Large intestine (tissue), 3 donors: Measurements from ENCODE around the gene ERMP1. TPM values are rescaled to one million over a fixed set of nuclear protein-coding genes. Genes with fewer than 3 reads are reported as not detected.

ENCODE experiments used
- DNase-seq, 2 donors: peaks; one replicate each; pipeline versions ENCODE4 v3.0.0 to v3.0.0-alpha.2; 2013
- H3K27ac ChIP-seq: one replicate; pipeline ENCODE4 v1.5.1; 2013; ENCODE audit warnings: low read length
- H3K27me3 ChIP-seq: 2 replicates; pipeline ENCODE4 v1.6.1; 2013; ENCODE audit warnings: low read length; ENCODE audit not compliant: control insufficient read depth, insufficient read depth
- H3K36me3 ChIP-seq: 2 replicates; pipeline ENCODE4 v1.6.1; 2013; ENCODE audit warnings: low read length; ENCODE audit not compliant: control insufficient read depth, insufficient read depth
- H3K4me1 ChIP-seq: one replicate; pipeline ENCODE4 v1.6.1; 2013; ENCODE audit warnings: low read length; ENCODE audit not compliant: control insufficient read depth, insufficient read depth
- H3K4me3 ChIP-seq: one replicate; pipeline ENCODE4 v1.5.1; 2013; ENCODE audit warnings: low read length
- H3K9me3 ChIP-seq: one replicate; pipeline ENCODE4 v1.6.1; 2013; ENCODE audit warnings: mild to moderate bottlenecking, low read depth, low read length, moderate library complexity; ENCODE audit not compliant: control insufficient read depth
- WGBS: methylation state at CpG from one replicate; pipeline ENCODE4 v1.1.5; 2013; ENCODE audit warnings: low lambda C conversion rate; ENCODE audit not compliant: insufficient coverage; 5-methylcytosine and 5-hydroxymethylcytosine counted together
- polyA plus RNA-seq: library from polyadenylated mRNA; unstranded; fragments of 120-200 nt; gene quantifications from one replicate; pipeline ENCODE4 v1.2.1, GENCODE V29; 2013

The ERMP1 gene
- polyA plus RNA-seq, 1 donor: 17.1 TPM

DNA sequence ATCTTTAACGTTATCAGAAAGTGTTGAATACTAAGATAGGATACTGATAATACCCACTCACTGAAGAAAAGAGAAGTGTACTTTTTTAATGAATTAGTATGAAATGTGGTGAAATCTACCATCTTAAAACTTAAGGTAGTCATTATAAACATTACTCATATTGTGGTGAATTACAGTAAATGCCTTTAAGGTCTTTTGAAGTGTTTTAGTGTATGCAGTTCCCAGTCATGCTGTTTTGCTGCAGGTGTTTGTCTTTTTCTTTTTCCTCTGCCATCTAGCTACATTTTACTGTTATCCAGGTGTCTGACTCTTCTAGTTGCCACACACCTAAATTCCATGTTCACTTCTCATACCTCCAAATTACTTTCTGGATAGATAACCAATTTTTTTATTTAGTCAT is 72.6 kb downstream of the ERMP1 start:
- no peak for DNase-seq
- no peak overlapping the region for H3K27ac ChIP-seq
- no peak overlapping the region for H3K4me3 ChIP-seq
- H3K27me3 ChIP-seq: no peaks in the 10 kb centered on the region
- H3K9me3 ChIP-seq: no peaks in the 10 kb centered on the region
- H3K36me3 ChIP-seq: peaks cover 53% of the 10 kb centered on the region
- WGBS: no CpG with 5 or more reads among the region's 1 CpG
- H3K4me1 ChIP-seq: no peaks in the 10 kb centered on the region

DNA sequence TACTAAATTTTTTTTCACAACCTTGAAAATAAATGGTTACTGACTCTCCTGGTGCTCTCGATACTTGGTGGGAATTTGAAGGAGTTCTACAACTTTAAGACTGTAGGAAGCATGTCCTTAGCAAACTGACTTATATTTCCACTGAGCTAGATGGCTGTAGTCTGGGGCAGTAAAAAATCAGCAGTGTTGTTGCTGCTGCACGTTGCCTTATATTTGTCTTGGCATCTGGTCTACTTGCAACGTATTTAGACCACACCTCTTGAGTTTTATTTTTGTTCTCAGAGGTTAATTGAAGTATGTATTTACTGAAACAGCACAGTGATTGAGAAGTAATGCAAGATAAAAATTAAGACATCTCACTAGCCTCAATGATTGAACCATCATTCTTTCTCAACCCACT is 76.3 kb downstream of the ERMP1 start:
- Histone ChIP-seq H3K27ac (no peak overlapping the region), H3K27me3 (no peaks in the 10 kb centered on the region), H3K9me3 (no peaks in the 10 kb centered on the region), H3K4me3 (no peak overlapping the region), H3K4me1 (no peaks in the 10 kb centered on the region), H3K36me3 (peaks cover 33% of the 10 kb centered on the region)
- no CpG with 5 or more reads among the region's 3 CpGs for WGBS
- DNase-seq: no peak

DNA sequence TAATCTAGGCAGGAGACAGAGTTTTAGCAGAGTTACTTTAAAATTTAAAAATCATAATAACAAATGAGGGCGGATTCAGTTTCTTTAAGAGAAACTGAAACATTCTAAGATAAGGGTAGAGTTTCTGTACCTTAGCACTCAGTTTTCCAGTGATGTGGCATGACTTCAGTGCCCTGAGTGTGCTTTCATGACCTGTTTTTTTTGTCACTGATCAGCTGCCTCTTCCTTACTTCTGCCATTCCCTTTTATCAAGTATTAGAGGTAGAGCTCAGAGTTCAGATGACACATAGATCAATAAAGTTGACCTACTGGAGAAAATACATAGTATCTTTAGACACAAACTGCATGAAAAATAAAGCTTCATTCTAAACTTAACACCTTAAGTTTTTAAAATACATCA is 82.3 kb downstream of the ERMP1 start:
- Histone ChIP-seq H3K36me3 (peaks cover 21% of the 10 kb centered on the region), H3K9me3 (no peaks in the 10 kb centered on the region), H3K4me1 (no peaks in the 10 kb centered on the region), H3K4me3 (no peak overlapping the region), H3K27ac (no peak overlapping the region), H3K27me3 (no peaks in the 10 kb centered on the region)
- WGBS: 60% methylated on average over 1 of the region's 1 CpG
- peak; percentile 15 to 34 for DNase-seq

DNA sequence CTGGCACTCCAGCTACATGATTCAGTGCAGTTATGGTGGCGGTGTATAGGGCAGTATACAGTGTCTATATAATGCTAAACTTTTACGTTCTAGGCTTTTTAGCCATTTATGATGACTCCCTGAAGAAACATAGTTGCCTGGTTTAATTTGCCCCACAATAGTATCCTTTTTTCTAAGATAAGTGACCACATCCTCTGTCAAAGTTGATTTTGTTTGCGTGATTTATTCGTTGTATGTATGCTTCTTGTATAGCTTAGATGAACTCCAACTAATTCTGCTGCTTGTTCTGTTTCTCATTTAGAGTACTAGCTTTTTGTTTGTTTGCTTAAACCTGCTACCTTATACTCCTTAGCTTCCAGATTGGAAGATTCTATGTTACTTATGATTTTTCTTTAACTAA is 83.6 kb downstream of the ERMP1 start:
- H3K4me3 ChIP-seq: no peak overlapping the region
- no peak overlapping the region for H3K27ac ChIP-seq
- no peaks in the 10 kb centered on the region for H3K27me3 ChIP-seq
- 95% methylated on average over 3 of the region's 4 CpGs for WGBS
- H3K36me3 ChIP-seq: peaks cover 25% of the 10 kb centered on the region
- H3K9me3 ChIP-seq: no peaks in the 10 kb centered on the region
- no peak for DNase-seq
- H3K4me1 ChIP-seq: no peaks in the 10 kb centered on the region

DNA sequence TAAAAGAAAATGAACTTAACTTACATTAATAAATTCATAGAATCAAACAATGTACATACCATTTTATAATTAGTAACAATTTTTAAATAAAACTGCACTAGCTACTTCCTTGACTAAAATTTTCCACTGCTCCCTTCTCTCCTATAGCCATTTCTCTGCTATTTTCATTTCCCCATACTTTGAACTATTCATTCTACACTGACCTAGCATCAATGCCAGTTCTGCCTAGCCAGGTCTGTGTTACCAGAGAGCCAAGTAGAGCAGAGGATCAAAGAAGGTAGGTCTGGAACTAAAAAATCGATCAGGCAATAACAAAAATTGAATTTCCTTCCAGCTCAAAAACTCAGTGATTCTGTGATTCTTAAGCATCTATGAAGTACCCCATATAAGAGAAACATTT is 84.5 kb downstream of the ERMP1 start:
- Histone ChIP-seq H3K27ac (no peak overlapping the region), H3K4me1 (no peaks in the 10 kb centered on the region), H3K27me3 (no peaks in the 10 kb centered on the region), H3K4me3 (no peak overlapping the region), H3K36me3 (peaks cover 29% of the 10 kb centered on the region), H3K9me3 (no peaks in the 10 kb centered on the region)
- no peak for DNase-seq
- no CpG with 5 or more reads among the region's 1 CpG for WGBS

DNA sequence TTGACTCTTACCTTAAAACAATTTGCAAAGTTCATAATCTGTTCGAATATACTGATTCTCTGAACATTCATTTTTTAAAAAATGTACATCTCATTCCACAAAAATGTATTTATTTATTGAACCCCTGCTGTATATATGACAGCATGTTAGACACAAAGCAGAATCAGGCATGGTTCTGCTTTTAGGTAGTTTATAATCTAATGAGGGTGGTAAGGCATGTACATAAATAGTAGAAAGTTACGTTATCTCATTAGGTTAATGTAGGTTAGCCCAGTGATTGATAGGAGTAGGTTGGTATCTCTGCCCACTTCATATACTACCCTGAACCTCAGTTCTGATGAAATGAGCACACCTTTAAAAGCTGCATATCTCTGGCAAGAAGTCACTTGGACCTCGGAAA is 89.8 kb downstream of the ERMP1 start:
- whole genome bisulfite sequencing: 95% methylated on average over 3 of the region's 3 CpGs
- peaks cover 37% of the 10 kb centered on the region for H3K36me3 ChIP-seq

DNA sequence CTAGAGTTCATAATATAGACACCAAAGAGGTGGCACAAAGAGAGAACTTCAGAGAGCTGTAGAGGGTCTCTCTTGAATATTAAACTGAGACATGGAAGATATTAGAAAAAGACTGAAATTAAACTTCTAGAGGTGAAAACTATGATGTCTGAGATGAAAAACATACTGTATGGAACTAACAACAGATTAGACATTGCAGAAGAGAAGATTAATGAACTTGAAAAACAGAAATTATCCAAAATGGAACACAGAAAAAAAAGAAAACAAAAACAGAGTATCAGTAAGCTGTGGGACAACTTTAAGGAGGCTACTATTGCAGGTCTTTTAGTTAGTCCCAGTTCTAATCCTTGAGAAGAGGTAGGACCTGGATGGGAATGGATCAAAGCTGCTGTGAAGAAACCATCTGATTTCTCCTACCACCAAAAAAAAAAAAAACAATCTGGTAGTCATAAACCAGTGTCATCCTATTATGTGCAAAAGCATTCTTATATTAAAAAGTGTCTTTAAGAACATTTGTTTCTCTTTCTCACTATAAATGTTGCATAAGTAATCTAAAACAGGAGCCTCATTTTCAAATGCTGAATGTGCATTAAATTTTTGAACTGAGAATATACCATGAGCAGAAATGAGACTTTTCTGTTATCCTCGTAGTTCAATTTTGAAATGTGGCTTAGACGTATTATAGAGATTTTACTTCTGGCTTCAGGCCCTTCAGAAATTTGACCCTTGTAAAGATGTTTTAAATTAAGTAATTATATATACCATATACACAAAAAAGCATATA is 96.2 kb downstream of the ERMP1 start:
- H3K36me3 ChIP-seq: peaks cover 18% of the 10 kb centered on the region
- no peak for DNase-seq
- H3K4me1 ChIP-seq: no peaks in the 10 kb centered on the region
- H3K27me3 ChIP-seq: no peaks in the 10 kb centered on the region
- WGBS: 50% methylated on average over 2 of the region's 2 CpGs
- H3K9me3 ChIP-seq: no peaks in the 10 kb centered on the region
- H3K4me3 ChIP-seq: no peak overlapping the region
- H3K27ac ChIP-seq: no peak overlapping the region

More for the DNA sequence above, 89.8 kb downstream of the ERMP1 start:
- Histone ChIP-seq H3K4me3 (no peak overlapping the region), H3K4me1 (no peaks in the 10 kb centered on the region), H3K9me3 (no peaks in the 10 kb centered on the region), H3K27ac (no peak overlapping the region), H3K27me3 (no peaks in the 10 kb centered on the region)
- no peak for DNase-seq

DNA sequence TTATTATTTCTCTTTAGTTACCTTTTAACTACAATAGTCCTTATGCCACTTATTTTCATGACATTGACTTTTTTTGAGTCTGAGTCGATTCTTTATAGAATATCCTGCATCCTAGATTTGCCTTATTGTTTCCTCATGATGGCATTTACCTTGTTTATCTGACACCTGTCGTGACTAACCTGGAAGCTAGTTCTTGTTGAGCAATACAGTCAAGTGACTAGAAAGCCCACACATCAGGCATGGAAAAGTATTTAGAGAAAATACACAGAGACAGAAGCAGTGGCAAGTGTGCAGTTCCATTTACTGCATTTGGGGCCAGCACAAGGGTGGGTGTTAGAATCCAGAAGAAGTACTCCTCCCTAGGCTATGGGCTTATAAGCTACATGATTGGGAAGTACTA is 97.8 kb downstream of the ERMP1 start:
- peaks cover 14% of the 10 kb centered on the region for H3K36me3 ChIP-seq
- H3K9me3 ChIP-seq: no peaks in the 10 kb centered on the region
- H3K4me3 ChIP-seq: no peak overlapping the region
- peak; percentile 0 to 21 for DNase-seq
- no peak overlapping the region for H3K27ac ChIP-seq
- H3K27me3 ChIP-seq: no peaks in the 10 kb centered on the region
- H3K4me1 ChIP-seq: no peaks in the 10 kb centered on the region
- WGBS: 100% methylated on average over 1 of the region's 2 CpGs

Other genes with a start within 250 kb of the ERMP1 start
- gene RIC1, start 204.0 kb downstream of the ERMP1 start, polyA plus RNA-seq: 19.4 TPM
- 0.54 TPM for gene MLANA, start 57.8 kb upstream of the ERMP1 start, polyA plus RNA-seq
- gene RANBP6, start 182.5 kb upstream of the ERMP1 start, polyA plus RNA-seq: 21.2 TPM